Activated effector memory CD4-positive, alpha-beta T cell treated with anti-CD3 and anti-CD28 coated beads, Interleukin-2, amount 50 U/mL, for 16 hours (primary cell): ENCODE results near the gene CS.
"Not testable (repeated sequence)": the region's sequence is repeated elsewhere in the genome, so short reads cannot be mapped to it uniquely, and the experiment has no call there.

Experiments used
- DNase-seq: peaks from one replicate; pipeline ENCODE4 v3.0.0-alpha.2; 2020

The CS gene

GRCh38 chr12:56317675-56318074 is 17.5 kb upstream of the CS start:
- DNase-seq, result no peak

- peak; percentile 96 for DNase-seq
Observed at GRCh38 chr12:56315622-56316473, 15.7 kb upstream of the CS start, which contains the start of gene CNPY2. CNPY2 (minus strand) TSS chr12:56315988; CDS start chr12:56315217, 771 bp downstream.

GRCh38 chr12:56315249-56315621 is 15.1 kb upstream of the CS start:
- DNase-seq, result no peak

GRCh38 chr12:56311003-56311402 is 10.9 kb upstream of the CS start:
- DNase-seq, result no peak

- DNase-seq, result no peak
Observed at GRCh38 chr12:56308714-56309113, 8.6 kb upstream of the CS start.

GRCh38 chr12:56307221-56307965 is 7.3 kb upstream of the CS start:
- DNase-seq, result no peak

- no peak for DNase-seq
Observed at GRCh38 chr12:56304872-56305590, 4.9 kb upstream of the CS start.

- no peak for DNase-seq
Observed at GRCh38 chr12:56304276-56304675, 4.1 kb upstream of the CS start.

GRCh38 chr12:56300644-56301464 is 724 bp upstream of the CS start:
- DNase-seq, result no peak

GRCh38 chr12:56299308-56299852 is 750 bp downstream of the CS start:
- DNase-seq, result peak; percentile 70

- no peak for DNase-seq
Observed at GRCh38 chr12:56298828-56299227, 1.3 kb downstream of the CS start.

GRCh38 chr12:56297400-56297799 is 2.7 kb downstream of the CS start:
- no peak for DNase-seq

- no peak for DNase-seq
Observed at GRCh38 chr12:56296295-56296694, 3.8 kb downstream of the CS start.

GRCh38 chr12:56293795-56294194 is 6.3 kb downstream of the CS start:
- no peak for DNase-seq

- DNase-seq, result no peak
Observed at GRCh38 chr12:56288705-56289387, 11.3 kb downstream of the CS start.

GRCh38 chr12:56286044-56286830 is 13.9 kb downstream of the CS start:
- DNase-seq, result no peak

- DNase-seq, result not testable (repeated sequence)
Observed at GRCh38 chr12:56284263-56284662, 15.9 kb downstream of the CS start.

- DNase-seq, result no peak
Observed at GRCh38 chr12:56282579-56282978, 17.6 kb downstream of the CS start.

GRCh38 chr12:56282030-56282429 is 18.1 kb downstream of the CS start:
- DNase-seq, result no peak

GRCh38 chr12:56280849-56281248 is 19.3 kb downstream of the CS start:
- DNase-seq, result no peak

- no peak for DNase-seq
Observed at GRCh38 chr12:56278905-56279304, 21.2 kb downstream of the CS start.
